ENCODE measurements around the gene LRRC56. TPM values are rescaled to one million over a fixed set of nuclear protein-coding genes. Genes with fewer than 3 reads are reported as not detected.
A peak's percentile ranks its signal among the peaks of the same experiment; 100 is the strongest.

Gene LRRC56
- total and polyA plus RNA-seq, 2 of the 13 experiments (the other 11 are each of a cell fraction or from before 2014, with no cell fraction given), result 0.11 to 0.29 TPM

DNA sequence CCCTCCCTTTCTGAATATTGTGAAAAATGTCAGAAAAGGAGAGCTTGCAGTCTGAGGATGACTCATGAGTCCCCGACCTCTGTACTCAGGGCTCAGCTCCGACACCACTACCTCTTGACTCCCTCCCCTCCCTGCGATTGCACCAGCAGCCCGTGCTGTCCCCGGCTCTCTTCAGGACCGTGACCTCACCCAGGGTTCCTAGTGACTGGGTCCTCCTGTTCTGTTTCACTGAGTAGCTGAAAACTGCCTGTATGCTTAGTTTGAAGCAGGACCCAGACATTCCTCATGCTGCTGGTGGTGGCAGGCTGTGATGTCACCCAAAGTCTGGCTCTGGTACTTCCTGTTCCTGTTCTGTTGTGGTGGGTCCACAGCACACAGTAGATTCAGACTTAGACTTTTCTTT is 50.7 kb downstream of the LRRC56 start (continued):
- TF ChIP-seq, protein P1, sequence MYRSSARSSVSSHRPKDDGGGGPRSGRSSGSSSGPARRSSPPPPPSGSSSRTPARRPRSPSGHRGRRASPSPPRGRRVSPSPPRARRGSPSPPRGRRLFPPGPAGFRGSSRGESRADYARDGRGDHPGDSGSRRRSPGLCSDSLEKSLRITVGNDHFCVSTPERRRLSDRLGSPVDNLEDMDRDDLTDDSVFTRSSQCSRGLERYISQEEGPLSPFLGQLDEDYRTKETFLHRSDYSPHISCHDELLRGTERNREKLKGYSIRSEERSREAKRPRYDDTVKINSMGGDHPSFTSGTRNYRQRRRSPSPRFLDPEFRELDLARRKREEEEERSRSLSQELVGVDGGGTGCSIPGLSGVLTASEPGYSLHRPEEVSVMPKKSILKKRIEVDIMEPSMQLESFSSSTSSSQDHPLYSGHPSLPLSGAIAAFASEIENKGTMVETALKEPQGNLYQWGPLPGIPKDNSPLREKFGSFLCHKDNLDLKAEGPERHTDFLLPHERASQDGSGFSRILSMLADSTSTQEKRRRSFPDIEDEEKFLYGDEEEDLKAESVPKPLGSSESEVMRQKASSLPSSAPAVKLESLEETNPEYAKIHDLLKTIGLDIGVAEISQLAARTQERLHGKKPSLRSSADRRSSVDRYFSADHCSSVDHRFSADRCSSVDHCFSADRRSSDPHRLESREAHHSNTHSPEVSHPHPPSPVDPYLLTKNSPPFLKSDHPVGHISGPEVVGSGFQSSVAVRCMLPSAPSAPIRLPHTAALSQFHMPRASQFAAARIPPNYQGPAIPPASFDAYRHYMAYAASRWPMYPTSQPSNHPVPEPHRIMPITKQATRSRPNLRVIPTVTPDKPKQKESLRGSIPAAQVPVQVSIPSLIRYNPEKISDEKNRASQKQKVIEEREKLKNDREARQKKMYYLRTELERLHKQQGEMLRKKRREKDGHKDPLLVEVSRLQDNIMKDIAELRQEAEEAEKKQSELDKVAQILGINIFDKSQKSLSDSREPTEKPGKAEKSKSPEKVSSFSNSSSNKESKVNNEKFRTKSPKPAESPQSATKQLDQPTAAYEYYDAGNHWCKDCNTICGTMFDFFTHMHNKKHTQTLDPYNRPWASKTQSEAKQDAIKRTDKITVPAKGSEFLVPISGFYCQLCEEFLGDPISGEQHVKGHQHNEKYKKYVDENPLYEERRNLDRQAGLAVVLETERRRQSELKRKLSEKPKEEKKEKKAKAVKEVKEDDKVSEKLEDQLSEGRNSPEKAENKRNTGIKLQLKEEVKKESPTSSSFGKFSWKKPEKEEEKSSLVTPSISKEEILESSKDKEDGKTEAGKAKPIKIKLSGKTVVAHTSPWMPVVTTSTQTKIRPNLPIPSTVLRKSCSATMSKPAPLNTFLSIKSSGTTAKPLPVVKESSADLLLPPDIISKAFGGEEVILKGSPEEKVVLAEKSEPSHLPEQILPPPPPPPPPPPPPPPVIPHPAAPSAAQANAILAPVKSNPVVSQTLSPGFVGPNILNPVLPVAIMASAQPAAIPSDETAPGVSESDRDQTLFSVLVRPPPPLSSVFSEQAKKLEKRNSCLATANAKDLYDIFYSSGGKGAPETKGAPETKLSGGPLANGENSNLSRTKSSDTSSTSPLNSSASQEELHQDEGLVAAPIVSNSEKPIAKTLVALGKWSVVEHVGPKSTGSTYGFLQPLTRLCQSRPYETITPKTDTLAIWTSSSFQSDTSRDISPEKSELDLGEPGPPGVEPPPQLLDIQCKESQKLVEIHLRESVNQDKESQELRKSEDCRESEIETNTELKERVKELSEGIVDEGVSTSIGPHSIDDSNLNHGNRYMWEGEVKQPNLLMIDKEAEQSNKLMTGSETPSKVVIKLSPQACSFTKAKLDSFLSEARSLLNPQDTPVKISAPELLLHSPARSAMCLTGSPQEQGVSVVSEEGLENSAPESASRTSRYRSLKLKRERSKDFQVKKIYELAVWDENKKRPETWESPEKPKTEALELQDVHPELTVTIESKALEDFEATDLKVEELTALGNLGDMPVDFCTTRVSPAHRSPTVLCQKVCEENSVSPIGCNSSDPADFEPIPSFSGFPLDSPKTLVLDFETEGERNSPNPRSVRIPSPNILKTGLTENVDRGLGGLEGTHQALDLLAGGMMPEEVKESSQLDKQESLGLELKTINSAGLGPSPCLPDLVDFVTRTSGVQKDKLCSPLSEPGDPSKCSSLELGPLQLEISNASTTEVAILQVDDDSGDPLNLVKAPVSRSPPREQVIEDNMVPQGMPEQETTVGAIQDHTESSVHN (CRISPR knock-in tag; IDR thresholded peaks at IDR 0.05), result no peak
- TF ChIP-seq, protein P2, sequence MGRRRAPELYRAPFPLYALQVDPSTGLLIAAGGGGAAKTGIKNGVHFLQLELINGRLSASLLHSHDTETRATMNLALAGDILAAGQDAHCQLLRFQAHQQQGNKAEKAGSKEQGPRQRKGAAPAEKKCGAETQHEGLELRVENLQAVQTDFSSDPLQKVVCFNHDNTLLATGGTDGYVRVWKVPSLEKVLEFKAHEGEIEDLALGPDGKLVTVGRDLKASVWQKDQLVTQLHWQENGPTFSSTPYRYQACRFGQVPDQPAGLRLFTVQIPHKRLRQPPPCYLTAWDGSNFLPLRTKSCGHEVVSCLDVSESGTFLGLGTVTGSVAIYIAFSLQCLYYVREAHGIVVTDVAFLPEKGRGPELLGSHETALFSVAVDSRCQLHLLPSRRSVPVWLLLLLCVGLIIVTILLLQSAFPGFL (CRISPR knock-in tag; IDR thresholded peaks at IDR 0.05), result no peak
- 0 out of 2 replicates have a peak, but pooled peaks have one; percentile 7 for TF ChIP-seq POGZ (CRISPR knock-in tag; IDR thresholded peaks at IDR 0.05)
- TF ChIP-seq, protein P3, sequence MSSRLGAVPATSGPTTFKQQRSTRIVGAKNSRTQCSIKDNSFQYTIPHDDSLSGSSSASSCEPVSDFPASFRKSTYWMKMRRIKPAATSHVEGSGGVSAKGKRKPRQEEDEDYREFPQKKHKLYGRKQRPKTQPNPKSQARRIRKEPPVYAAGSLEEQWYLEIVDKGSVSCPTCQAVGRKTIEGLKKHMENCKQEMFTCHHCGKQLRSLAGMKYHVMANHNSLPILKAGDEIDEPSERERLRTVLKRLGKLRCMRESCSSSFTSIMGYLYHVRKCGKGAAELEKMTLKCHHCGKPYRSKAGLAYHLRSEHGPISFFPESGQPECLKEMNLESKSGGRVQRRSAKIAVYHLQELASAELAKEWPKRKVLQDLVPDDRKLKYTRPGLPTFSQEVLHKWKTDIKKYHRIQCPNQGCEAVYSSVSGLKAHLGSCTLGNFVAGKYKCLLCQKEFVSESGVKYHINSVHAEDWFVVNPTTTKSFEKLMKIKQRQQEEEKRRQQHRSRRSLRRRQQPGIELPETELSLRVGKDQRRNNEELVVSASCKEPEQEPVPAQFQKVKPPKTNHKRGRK (CRISPR knock-in tag; IDR thresholded peaks at IDR 0.05), result no peak
- TF ChIP-seq CEBPG (CRISPR knock-in tag; IDR thresholded peaks at IDR 0.05), result peak; percentile 97
- TF ChIP-seq, protein P4, sequence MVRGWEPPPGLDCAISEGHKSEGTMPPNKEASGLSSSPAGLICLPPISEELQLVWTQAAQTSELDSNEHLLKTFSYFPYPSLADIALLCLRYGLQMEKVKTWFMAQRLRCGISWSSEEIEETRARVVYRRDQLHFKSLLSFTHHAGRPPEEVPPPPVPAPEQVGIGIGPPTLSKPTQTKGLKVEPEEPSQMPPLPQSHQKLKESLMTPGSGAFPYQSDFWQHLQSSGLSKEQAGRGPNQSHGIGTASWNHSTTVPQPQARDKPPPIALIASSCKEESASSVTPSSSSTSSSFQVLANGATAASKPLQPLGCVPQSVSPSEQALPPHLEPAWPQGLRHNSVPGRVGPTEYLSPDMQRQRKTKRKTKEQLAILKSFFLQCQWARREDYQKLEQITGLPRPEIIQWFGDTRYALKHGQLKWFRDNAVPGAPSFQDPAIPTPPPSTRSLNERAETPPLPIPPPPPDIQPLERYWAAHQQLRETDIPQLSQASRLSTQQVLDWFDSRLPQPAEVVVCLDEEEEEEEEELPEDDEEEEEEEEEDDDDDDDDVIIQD (CRISPR knock-in tag; IDR thresholded peaks at IDR 0.05; ENCODE audit: low read depth), result peak; percentile 69; the same call in 1 of the 2 replicates
- peak; percentile 99 for TF ChIP-seq FOSL2 (CRISPR knock-in tag; IDR thresholded peaks at IDR 0.05)
- TF ChIP-seq, protein P5, sequence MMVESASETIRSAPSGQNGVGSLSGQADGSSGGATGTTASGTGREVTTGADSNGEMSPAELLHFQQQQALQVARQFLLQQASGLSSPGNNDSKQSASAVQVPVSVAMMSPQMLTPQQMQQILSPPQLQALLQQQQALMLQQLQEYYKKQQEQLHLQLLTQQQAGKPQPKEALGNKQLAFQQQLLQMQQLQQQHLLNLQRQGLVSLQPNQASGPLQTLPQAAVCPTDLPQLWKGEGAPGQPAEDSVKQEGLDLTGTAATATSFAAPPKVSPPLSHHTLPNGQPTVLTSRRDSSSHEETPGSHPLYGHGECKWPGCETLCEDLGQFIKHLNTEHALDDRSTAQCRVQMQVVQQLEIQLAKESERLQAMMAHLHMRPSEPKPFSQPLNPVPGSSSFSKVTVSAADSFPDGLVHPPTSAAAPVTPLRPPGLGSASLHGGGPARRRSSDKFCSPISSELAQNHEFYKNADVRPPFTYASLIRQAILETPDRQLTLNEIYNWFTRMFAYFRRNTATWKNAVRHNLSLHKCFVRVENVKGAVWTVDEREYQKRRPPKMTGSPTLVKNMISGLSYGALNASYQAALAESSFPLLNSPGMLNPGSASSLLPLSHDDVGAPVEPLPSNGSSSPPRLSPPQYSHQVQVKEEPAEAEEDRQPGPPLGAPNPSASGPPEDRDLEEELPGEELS (CRISPR knock-in tag; IDR thresholded peaks at IDR 0.05), result peak; percentile 53; the same call in 1 of the 2 replicates
- peak; percentile 85 for TF ChIP-seq JUNB (CRISPR knock-in tag; IDR thresholded peaks at IDR 0.05; ENCODE audit: borderline replicate concordance)
- TF ChIP-seq, protein P6, sequence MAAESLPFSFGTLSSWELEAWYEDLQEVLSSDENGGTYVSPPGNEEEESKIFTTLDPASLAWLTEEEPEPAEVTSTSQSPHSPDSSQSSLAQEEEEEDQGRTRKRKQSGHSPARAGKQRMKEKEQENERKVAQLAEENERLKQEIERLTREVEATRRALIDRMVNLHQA (CRISPR knock-in tag; IDR thresholded peaks at IDR 0.05), result no peak
